HG03342 (cell line): ENCODE measurements around the gene FGD4.
"Not testable (repeated sequence)": the region's sequence is repeated elsewhere in the genome, so short reads cannot be mapped to it uniquely, and the experiment has no call there.

Source experiments
- ATAC-seq: cut with Tn5 transposase; IDR thresholded peaks from one replicate; pipeline ENCODE4 v1.9.1; 2021; ENCODE audit warnings: mild to moderate bottlenecking, moderate library complexity; ENCODE audit not compliant: unreplicated experiment

FGD4 gene

GRCh38 chr12:32548691-32549281 is 149.4 kb downstream of the FGD4 start:
- no peak for ATAC-seq

DNA sequence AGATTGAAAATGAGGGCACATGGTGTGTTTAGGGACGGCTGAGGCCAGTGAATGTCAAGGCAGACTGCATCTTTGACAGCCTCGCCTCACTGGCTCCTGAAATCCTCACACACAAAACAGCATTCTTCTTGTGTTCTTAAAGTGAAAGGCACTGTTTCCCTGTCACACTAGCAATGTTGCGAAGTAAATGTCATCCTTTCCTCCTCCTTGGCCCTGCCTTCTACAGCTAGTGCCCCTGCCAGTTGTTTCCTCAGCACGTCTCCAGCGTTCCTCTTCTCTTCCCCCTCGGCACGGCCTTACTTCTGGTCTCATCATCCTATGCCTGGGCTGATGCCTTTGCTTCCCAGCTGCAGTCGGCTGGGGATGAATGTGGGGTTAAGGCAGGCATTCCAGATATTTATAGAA is 150.3 kb downstream of the FGD4 start:
- no peak for ATAC-seq

- no peak for ATAC-seq
Observed at GRCh38 chr12:32551058-32551457, 151.7 kb downstream of the FGD4 start.

DNA sequence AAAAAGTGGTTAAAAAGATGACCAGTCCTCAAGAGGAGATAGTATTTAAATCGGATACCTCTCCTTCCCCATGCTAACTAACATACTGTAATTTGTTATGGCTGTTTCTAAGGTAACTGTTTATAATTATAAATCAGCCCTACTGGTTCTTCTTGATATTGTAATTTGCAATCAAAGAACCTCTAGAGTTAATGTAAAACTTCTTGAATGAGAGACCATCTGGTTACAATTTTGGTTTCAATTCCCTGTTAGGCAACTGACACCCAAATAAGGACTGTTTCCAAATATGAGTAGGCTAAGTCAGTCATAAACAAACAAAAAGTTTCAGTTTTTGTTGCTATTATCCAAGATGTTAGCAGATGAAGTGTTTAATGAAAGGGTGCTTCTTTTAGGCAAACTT is 159.5 kb downstream of the FGD4 start:
- ATAC-seq = peak; percentile 99

DNA sequence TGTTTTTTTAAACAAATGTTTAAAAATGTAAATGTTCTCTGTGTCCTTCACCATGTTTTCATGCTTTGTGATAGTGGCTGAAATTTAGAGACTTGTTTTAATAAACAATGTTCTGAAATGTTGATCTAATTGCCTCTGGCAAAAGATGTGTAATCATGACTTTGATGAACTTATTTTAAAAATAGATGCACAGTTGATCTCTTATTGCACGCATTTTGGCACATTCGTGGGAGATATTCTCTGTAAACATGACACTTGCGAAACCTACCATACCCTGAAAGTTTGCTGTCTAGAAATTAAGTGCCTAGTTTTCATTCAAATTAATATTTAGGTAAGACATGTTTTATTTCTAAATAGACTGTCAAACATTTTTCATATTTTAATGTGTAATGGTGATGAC is 160.1 kb downstream of the FGD4 start:
- ATAC-seq = peak; percentile 9

DNA sequence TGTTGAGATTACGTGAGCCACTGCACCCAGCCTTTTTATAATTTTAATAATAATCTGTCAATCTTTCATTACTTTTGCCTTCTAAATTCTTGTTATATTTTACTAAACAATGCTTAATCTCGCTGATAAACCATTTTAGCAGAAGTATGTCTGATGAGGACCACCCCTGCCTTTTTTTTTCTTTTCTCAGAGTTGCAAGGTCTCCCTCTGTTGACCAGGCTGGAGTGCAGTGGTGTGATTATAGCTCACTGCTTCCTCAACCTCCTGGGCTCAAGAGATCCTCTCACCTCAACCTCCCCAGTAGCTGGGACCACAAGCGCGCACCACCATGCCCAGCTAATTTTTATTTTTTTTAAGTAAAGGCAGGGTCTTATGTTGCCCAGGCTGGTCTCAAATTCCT is 161.2 kb downstream of the FGD4 start:
- ATAC-seq = no peak

- no peak for ATAC-seq
Observed at GRCh38 chr12:32561931-32562341, 162.6 kb downstream of the FGD4 start.

DNA sequence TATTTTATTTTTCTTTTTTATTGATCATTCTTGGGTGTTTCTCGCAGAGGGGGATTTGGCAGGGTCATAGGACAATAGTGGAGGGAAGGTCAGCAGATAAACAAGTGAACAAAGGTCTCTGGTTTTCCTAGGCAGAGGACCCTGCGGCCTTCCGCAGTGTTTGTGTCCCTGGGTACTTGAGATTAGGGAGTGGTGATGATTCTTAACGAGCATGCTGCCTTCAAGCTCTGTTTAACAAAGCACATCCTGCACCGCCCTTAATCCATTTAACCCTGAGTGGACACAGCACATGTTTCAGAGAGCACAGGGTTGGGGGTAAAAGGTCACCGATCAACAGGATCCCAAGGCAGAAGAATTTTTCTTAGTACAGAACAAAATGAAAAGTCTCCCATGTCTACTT is 163.1 kb downstream of the FGD4 start:
- ATAC-seq = not testable (repeated sequence)

GRCh38 chr12:32566663-32567295 is 167.4 kb downstream of the FGD4 start:
- no peak for ATAC-seq

GRCh38 chr12:32567296-32567674 is 167.9 kb downstream of the FGD4 start:
- ATAC-seq = no peak

GRCh38 chr12:32568228-32568627 is 168.9 kb downstream of the FGD4 start:
- ATAC-seq = no peak

DNA sequence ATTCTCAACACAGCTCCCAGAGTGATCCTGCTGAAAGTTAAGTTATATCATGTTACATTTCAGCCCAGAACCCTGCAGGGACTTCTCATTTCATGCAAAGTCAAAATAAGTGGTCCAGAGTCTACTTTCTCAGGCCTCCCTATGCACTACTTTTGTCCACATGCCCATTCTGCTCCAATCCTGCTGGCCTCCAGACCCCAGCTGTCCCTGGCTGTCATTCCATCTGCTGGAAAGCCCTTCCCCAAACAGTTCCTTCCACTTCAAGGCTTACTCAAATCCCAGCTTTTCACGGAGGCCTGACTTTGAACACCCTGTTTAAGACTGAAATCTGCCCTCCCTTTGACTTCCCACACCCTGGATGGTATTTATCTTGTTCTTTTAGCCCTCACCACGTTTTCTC is 169.9 kb downstream of the FGD4 start:
- no peak for ATAC-seq

GRCh38 chr12:32574585-32574984 is 175.2 kb downstream of the FGD4 start:
- no peak for ATAC-seq

DNA sequence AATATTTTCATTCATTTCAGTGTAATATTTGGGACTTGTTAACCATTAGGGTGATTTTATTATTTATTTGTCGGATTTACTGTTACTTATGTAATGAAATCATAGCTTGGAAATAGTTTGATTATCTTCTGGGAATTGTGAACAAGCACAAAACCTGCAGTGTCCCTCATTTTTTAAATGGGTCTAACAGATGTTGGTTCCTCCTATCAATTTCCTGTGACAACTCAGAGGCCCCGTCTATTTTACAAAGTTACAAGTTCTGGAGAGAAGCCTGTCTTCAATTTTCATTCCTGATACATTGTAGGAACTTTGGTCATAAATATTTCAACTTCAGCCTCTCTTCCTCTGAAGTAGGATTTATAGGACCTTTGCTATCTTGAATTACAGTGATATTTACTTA is 178.0 kb downstream of the FGD4 start:
- ATAC-seq = no peak

GRCh38 chr12:32583534-32583933 is 184.2 kb downstream of the FGD4 start:
- ATAC-seq = no peak

DNA sequence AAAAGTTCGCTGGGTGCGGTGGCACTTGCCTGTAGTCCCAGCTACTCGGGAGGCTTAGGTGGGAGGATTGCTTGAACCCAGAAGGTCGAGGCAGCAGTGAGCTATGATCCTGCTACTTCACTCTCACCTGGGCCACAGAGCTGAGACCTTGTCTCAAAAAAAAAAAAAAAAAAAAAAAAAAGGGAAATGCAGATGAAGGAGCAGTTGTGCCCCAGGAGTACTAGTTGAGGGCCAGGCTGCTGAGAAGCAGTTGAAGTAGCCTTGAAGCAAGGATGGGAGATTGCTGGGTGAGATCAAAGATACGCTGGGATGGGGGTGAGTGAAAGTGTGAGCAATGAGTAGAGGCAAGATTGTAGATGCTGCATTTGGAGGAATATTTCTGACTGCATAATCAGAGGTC is 186.3 kb downstream of the FGD4 start:
- no peak for ATAC-seq

DNA sequence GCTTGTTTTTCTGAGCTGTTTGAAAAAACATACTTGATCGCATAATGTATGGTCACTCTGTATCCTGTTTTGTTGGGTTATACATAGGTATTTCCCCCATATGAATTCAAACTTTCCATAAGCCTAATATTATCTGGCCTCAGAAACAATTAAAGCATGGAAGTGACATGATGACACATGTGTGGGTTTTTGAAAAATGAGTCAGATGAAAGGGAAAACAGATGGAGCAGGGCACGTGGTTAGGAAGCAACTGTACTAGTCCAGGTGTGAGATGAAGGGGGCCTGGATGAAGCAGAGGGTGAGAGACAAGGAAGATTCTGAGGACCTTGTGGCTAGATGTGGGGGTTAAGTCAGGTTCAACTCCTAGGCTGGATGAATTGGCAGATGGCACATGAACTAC is 187.0 kb downstream of the FGD4 start:
- ATAC-seq = no peak

GRCh38 chr12:32587581-32588495 is 188.5 kb downstream of the FGD4 start:
- ATAC-seq = no peak

DNA sequence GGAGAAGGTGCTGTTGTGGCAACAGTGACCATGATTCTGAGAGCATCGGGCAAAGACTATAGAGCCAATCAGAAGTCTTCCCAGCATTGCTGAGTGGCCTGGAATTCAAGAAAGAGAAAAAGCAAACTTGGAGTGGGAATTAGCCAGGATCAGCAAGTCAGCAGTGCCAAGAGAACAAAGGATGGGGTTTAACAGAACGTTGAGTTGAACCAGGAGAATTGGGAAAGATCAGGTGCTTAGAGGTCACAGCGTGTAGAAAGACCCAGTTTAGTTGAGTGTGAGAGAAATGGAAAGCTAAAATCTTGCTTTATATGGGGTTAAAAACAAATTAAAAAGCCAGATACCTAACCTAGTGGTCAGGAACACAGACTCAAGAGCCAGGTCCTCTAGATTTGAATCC is 189.2 kb downstream of the FGD4 start:
- ATAC-seq = no peak

- no peak for ATAC-seq
Observed at GRCh38 chr12:32589165-32589865, 190.0 kb downstream of the FGD4 start.

- ATAC-seq = no peak
Observed at GRCh38 chr12:32595251-32595650, 195.9 kb downstream of the FGD4 start.
